ENCODE measurements around the gene SET. TPM values are rescaled to one million over a fixed set of nuclear protein-coding genes. Genes with fewer than 3 reads are reported as not detected.

The SET gene
- total and polyA plus RNA-seq, 2 donors (not counting 3 experiments of a cell fraction or from before 2014, with no cell fraction given): 61.1 to 483 TPM

DNA sequence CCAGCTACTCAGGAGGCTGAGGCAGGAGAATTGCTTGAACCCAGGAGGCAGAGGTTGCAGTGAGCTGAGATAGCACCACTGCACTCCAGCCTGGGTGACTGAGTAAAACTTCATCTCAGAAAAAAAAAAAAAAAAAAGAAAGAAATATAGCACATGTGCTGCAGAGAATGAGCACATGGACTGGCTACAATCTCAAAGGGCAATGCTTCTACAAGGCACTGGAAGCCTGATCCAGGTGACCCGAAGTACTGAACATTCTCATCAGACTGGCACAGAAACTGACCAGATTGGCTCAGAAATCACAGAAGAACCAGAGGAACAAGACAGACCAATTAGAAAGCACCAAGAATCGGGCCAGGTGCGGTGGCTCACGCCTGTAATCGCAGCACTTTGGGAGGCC lies 37.2 kb upstream of the SET start:
- no TSS peak for BruUV-seq (replicated peaks)
- DNase-seq (ENCODE audit: low read depth, low spot score) (no peak), FAIRE-seq (no peak)
- Histone ChIP-seq H3K9me1 (replicated peaks; ENCODE audit: control insufficient read depth, extremely low read depth, insufficient read depth, low read length) (no peaks in the 10 kb centered on the region), H3K4me1 (ENCODE audit: control insufficient read depth, extremely low read depth, insufficient read depth, low read length) (no peaks in the 10 kb centered on the region), H4K20me1 (replicated peaks; ENCODE audit: control insufficient read depth, extremely low read depth, insufficient read depth, low read length) (no peaks in the 10 kb centered on the region), H3K9ac (replicated peaks; ENCODE audit: extremely low read depth, insufficient read depth, low read length) (no peak overlapping the region), H3K9me3 (replicated peaks; ENCODE audit: control insufficient read depth, insufficient read depth, low read length) (no peaks in the 10 kb centered on the region), H3K4me2 (ENCODE audit: insufficient read depth, low read length) (no peak overlapping the region), H3K36me3 (ENCODE audit: control insufficient read depth in 2 of 2, extremely low read depth in 1 of 2, insufficient read depth in 2 of 2, low read length in 2 of 2) (no peaks in the 10 kb centered on the region), H3K27me3 (ENCODE audit: control insufficient read depth in 2 of 2, insufficient read depth in 2 of 2, low read length in 2 of 2) (no peaks in the 10 kb centered on the region), H3K79me2 (ENCODE audit: control insufficient read depth, insufficient read depth, low read length) (peaks cover 5% of the 10 kb centered on the region), H3K4me3 (replicated peaks in 1 of 3; ENCODE audit: insufficient read depth in 1 of 3, low read depth in 1 of 3, low read length in 3 of 3) (no peak overlapping the region), H2AFZ (ENCODE audit: low read depth, low read length) (no peak overlapping the region), H3K27ac (ENCODE audit: insufficient read depth, low read depth, low read length) (no peak overlapping the region)
- intact Hi-C loops (cut with micrococcal nuclease): no loop called here
- ChIA-PET CTCF (no interaction called here), POLR2A (interaction anchor here (0.6 kb wide), 1 partner anchor 13 kb away, joined by 3 read pairs; no protein-coding TSS in a partner anchor)
- TF ChIP-seq GATA2 (IDR thresholded peaks at IDR 0.05; ENCODE audit: insufficient read depth, insufficient read length, low read depth, low read length): no peak
- TF ChIP-seq, protein P1, sequence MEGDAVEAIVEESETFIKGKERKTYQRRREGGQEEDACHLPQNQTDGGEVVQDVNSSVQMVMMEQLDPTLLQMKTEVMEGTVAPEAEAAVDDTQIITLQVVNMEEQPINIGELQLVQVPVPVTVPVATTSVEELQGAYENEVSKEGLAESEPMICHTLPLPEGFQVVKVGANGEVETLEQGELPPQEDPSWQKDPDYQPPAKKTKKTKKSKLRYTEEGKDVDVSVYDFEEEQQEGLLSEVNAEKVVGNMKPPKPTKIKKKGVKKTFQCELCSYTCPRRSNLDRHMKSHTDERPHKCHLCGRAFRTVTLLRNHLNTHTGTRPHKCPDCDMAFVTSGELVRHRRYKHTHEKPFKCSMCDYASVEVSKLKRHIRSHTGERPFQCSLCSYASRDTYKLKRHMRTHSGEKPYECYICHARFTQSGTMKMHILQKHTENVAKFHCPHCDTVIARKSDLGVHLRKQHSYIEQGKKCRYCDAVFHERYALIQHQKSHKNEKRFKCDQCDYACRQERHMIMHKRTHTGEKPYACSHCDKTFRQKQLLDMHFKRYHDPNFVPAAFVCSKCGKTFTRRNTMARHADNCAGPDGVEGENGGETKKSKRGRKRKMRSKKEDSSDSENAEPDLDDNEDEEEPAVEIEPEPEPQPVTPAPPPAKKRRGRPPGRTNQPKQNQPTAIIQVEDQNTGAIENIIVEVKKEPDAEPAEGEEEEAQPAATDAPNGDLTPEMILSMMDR (IDR thresholded peaks at IDR 0.05; ENCODE audit: extremely low read depth in 1 of 2, insufficient read depth in 1 of 2, low read depth in 1 of 2, low read length in 2 of 2): no peak
- TF ChIP-seq JUN (IDR thresholded peaks at IDR 0.05; ENCODE audit: borderline replicate concordance, insufficient read depth, insufficient read length, low read depth): no peak
- TF ChIP-seq, protein P2, sequence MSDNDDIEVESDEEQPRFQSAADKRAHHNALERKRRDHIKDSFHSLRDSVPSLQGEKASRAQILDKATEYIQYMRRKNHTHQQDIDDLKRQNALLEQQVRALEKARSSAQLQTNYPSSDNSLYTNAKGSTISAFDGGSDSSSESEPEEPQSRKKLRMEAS (IDR thresholded peaks at IDR 0.05; ENCODE audit: insufficient read depth, insufficient read length): no peak
- no peak for TF ChIP-seq POLR2AphosphoS5 (IDR thresholded peaks at IDR 0.05; ENCODE audit: insufficient read depth, low read depth, low read length)
- TF ChIP-seq EZH2 (IDR thresholded peaks at IDR 0.05; ENCODE audit: borderline replicate concordance, low read depth, low read length, severe bottlenecking): no peak
- TF ChIP-seq POLR2A (IDR thresholded peaks at IDR 0.05; ENCODE audit: low read depth, low read length): no peak
- no peak for TF ChIP-seq MYC (IDR thresholded peaks at IDR 0.05; ENCODE audit: low read depth, low read length)
- dilution Hi-C loops (cut with MboI; ENCODE audit: extremely low pct_ligation_motif_present, low sequenced_read_pairs): no loop called here
